ENCODE results near the gene SLC8A3. TPM values are rescaled to one million over a fixed set of nuclear protein-coding genes. Genes with fewer than 3 reads are reported as not detected.

Gene SLC8A3
- total and polyA plus RNA-seq, 2 of the 13 experiments (the other 11 are each of a cell fraction or from before 2014, with no cell fraction given) = 0.01 to 0.02 TPM

GRCh38 chr14:70152081-70152480 lies 36.7 kb downstream of the SLC8A3 start:
- Histone ChIP-seq H3K4me3 (replicated peaks in 1 of 3; ENCODE audit: insufficient read depth in 1 of 3, low read depth in 2 of 3, low read length in 3 of 3) (no peak overlapping the region), H2AFZ (ENCODE audit: low read length) (no peak overlapping the region), H4K20me1 (ENCODE audit: insufficient read depth, low read length) (no peaks in the 10 kb centered on the region), H3K79me2 (ENCODE audit: insufficient read depth, low read length) (no peaks in the 10 kb centered on the region), H3K27me3 (ENCODE audit: control insufficient read depth in 1 of 2, insufficient read depth in 2 of 2, low read length in 2 of 2) (peaks cover 0 to 12% of the 10 kb centered on the region in 2 experiments; a peak in 3 of 5 replicates), H3K27ac (ENCODE audit: extremely low read length, insufficient read depth, low read length) (no peak overlapping the region), H3K36me3 (replicated peaks in 1 of 2; ENCODE audit: control insufficient read depth in 1 of 2, insufficient read depth in 2 of 2, low read length in 2 of 2) (no peaks in the 10 kb centered on the region), H3K4me2 (ENCODE audit: low read depth, low read length) (no peak overlapping the region), H3K9me3 (ENCODE audit: low read length) (no peaks in the 10 kb centered on the region), H3K4me1 (ENCODE audit: insufficient read depth, low read length) (no peaks in the 10 kb centered on the region), H3K9ac (ENCODE audit: insufficient read depth, low read depth, low read length) (no peak overlapping the region)
- intact Hi-C loops (cut with micrococcal nuclease; ENCODE audit: unreplicated experiment) = no loop called here
- TF ChIP-seq MAFK (conservative IDR thresholded peaks at IDR 0.05 in 1 of 2, IDR thresholded peaks at IDR 0.05 in 1 of 2; ENCODE audit: low read length in 2 of 2) = no peak
- no peak for TF ChIP-seq NCOA1 (CRISPR knock-in tag; IDR thresholded peaks at IDR 0.05)
- TF ChIP-seq ZNF382 (CRISPR knock-in tag; IDR thresholded peaks at IDR 0.05; ENCODE audit: borderline replicate concordance) = no peak
- no peak for TF ChIP-seq ZNF564 (CRISPR knock-in tag; IDR thresholded peaks at IDR 0.05)
- no peak for TF ChIP-seq CERS6 (CRISPR knock-in tag; IDR thresholded peaks at IDR 0.05)
- no peak for TF ChIP-seq JDP2 (CRISPR knock-in tag; IDR thresholded peaks at IDR 0.05; ENCODE audit: borderline replicate concordance)
- no peak for TF ChIP-seq ZNF432 (CRISPR knock-in tag; IDR thresholded peaks at IDR 0.05; ENCODE audit: borderline replicate concordance)
- TF ChIP-seq ZNF770 (CRISPR knock-in tag; IDR thresholded peaks at IDR 0.05) = no peak
- TF ChIP-seq PHF5A (CRISPR knock-in tag; IDR thresholded peaks at IDR 0.05; ENCODE audit: low read depth, unreplicated experiment) = no peak
- TF ChIP-seq MIER3 (CRISPR knock-in tag; IDR thresholded peaks at IDR 0.05; ENCODE audit: borderline replicate concordance) = no peak
- TF ChIP-seq ZNF225 (CRISPR knock-in tag; IDR thresholded peaks at IDR 0.05) = no peak
- no peak for TF ChIP-seq TERF1 (CRISPR knock-in tag; IDR thresholded peaks at IDR 0.05)
- TF ChIP-seq PLSCR1 (CRISPR knock-in tag; IDR thresholded peaks at IDR 0.05; ENCODE audit: borderline replicate concordance) = no peak
- no peak for TF ChIP-seq ZNF329 (CRISPR knock-in tag; IDR thresholded peaks at IDR 0.05; ENCODE audit: low read depth)
- TF ChIP-seq ZNF251 (CRISPR knock-in tag; IDR thresholded peaks at IDR 0.05) = no peak
- TF ChIP-seq ZNF790 (CRISPR knock-in tag; IDR thresholded peaks at IDR 0.05; ENCODE audit: borderline replicate concordance) = no peak
- TF ChIP-seq IRF9 (CRISPR knock-in tag; IDR thresholded peaks at IDR 0.05; ENCODE audit: borderline replicate concordance) = no peak
- DNase-seq (ENCODE audit: low spot score) (no peak), ATAC-seq (no peak), FAIRE-seq (no peak)
- no TSS peak for BruUV-seq (replicated peaks)
- in situ Hi-C loops (cut with HindIII; ENCODE audit: extremely low pct_ligation_motif_present, low pct_unique_long_range_greater_than_20kb) = no loop called here
- ChIA-PET CTCF (ENCODE audit: low intra/inter-chr PET ratio, low total read pairs) (no interaction called here), POLR2A (no interaction called here)
- WGBS (ENCODE audit: low lambda C conversion rate) = 7% methylated on average over 3 of the region's 3 CpGs
